Fibroblast of pulmonary artery (primary cell): ENCODE measurements around the gene RGMB.
"Not testable (repeated sequence)": the region's sequence is repeated elsewhere in the genome, so short reads cannot be mapped to it uniquely, and the experiment has no call there.

Experiments used
- DNase-seq: peaks from one replicate; pipeline ENCODE4 v3.0.0-alpha.2; 2010; ENCODE audit warnings: low read depth
- H3K4me3 ChIP-seq: replicated peaks from 2 replicates; pipeline ENCODE4 v1.5.1; 2011; ENCODE audit warnings: low read depth, mild to moderate bottlenecking, control low read depth, low read length, moderate library complexity
- TF ChIP-seq, protein P1 (sequence below): IDR thresholded peaks from 2 replicates; pipeline ENCODE4 v1.5.1; 2011; ENCODE audit warnings: mild to moderate bottlenecking, control low read depth, low read length, inconsistent platforms; ENCODE audit errors: missing control alignments

The RGMB gene, protein sequence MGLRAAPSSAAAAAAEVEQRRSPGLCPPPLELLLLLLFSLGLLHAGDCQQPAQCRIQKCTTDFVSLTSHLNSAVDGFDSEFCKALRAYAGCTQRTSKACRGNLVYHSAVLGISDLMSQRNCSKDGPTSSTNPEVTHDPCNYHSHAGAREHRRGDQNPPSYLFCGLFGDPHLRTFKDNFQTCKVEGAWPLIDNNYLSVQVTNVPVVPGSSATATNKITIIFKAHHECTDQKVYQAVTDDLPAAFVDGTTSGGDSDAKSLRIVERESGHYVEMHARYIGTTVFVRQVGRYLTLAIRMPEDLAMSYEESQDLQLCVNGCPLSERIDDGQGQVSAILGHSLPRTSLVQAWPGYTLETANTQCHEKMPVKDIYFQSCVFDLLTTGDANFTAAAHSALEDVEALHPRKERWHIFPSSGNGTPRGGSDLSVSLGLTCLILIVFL

DNA sequence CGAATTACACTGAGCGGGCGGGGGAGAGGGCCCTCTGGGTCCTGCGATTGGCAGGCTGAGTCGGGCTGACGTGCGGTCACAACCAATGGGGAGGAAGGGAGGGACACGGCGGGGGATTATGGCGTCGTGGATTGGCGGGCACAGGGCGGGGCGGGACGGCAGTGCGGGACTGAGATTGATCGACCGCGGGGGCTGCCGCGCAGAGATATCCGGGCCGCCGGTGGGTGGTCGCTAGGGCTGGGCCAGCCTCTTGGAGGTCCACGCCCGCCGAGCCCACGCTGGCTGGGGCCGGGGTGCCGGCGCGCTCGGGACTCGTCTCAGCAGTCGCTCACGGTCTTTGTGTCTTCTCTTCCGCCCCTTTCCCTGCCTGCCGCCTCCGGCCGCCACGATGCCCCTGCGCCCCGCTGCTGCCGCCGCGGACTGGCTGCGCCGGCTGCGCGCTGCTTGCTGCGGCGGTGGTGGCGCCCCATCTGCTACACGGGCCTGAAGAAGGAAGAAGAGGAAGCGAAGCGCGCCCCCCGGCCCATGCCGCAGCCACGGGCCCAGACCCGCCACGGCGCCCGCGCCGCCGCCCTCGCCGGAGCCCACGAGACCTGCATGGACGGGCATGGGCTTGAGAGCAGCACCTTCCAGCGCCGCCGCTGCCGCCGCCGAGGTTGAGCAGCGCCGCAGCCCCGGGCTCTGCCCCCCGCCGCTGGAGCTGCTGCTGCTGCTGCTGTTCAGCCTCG is at the start of gene RGMB:
Gene RGMB, plus strand, starts transcription at position 200 of the 728 bp plus-strand sequence. Its CDS starts 408 bp downstream, at position 608.
- H3K4me3 ChIP-seq: peak within 1 kb of the TSS; percentile 81
- TF ChIP-seq, protein P1, sequence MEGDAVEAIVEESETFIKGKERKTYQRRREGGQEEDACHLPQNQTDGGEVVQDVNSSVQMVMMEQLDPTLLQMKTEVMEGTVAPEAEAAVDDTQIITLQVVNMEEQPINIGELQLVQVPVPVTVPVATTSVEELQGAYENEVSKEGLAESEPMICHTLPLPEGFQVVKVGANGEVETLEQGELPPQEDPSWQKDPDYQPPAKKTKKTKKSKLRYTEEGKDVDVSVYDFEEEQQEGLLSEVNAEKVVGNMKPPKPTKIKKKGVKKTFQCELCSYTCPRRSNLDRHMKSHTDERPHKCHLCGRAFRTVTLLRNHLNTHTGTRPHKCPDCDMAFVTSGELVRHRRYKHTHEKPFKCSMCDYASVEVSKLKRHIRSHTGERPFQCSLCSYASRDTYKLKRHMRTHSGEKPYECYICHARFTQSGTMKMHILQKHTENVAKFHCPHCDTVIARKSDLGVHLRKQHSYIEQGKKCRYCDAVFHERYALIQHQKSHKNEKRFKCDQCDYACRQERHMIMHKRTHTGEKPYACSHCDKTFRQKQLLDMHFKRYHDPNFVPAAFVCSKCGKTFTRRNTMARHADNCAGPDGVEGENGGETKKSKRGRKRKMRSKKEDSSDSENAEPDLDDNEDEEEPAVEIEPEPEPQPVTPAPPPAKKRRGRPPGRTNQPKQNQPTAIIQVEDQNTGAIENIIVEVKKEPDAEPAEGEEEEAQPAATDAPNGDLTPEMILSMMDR: no peak
- DNase-seq: peak; percentile 99

DNA sequence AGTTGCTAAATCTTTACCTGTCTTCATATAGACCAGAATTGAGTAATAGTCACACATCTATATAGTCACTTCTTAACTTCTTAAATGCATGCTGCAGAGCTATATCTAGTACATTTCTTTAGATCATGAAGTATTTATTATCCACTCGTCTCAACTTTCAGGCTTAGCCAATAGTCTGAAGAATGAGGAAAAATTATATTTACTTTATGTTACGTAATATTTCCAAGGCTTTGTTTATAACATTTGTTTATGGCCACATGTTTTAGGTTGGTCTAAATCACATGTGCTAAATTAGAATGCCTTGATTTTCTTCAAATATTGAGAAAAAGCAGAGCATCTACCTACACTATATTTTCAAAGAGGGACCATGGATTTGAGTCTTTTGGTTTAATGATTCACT is 47.2 kb upstream of the RGMB start:
- DNase-seq: no peak
- TF ChIP-seq, protein P1: no peak
- no peak overlapping the region for H3K4me3 ChIP-seq

DNA sequence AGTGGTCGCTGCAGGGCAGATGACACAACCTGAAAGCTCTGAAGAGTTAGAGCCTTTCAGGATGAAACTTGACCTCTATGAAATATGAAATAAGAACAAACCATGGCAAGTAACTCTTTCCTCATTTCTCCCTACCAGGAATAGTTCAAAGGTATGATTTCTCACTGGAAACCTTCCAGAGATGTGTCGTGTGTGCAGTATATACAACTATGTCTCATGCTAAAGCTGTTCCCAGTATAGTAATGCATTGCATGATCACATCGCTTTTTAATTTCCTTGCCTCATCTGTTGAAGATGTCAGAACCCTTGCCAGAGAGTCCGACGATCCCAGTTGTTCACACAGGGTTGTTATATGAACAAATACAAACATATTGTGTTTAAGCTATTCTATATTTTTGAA is 45.8 kb upstream of the RGMB start:
- no peak overlapping the region for H3K4me3 ChIP-seq
- no peak for DNase-seq
- TF ChIP-seq, protein P1: no peak

DNA sequence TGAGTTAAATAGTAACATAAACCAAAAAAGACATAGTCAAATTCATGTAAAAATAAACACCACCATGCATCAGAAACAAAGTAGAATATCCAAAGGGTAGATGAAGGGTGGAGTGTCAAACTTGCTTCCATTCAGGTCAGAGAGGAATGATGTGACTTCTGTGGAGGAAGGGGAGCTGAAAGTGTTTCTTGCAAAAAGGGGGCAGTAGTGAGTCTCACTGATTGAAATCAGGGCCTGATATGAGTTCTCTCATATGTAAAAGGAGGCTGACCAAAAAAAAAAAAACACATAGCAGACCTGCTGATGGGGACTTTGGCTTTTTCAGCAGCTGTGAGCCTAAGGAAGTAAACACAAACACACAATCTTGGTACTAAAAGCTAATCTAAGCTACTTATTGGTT is 38.8 kb upstream of the RGMB start:
- TF ChIP-seq, protein P1: no peak
- no peak overlapping the region for H3K4me3 ChIP-seq
- DNase-seq: no peak

DNA sequence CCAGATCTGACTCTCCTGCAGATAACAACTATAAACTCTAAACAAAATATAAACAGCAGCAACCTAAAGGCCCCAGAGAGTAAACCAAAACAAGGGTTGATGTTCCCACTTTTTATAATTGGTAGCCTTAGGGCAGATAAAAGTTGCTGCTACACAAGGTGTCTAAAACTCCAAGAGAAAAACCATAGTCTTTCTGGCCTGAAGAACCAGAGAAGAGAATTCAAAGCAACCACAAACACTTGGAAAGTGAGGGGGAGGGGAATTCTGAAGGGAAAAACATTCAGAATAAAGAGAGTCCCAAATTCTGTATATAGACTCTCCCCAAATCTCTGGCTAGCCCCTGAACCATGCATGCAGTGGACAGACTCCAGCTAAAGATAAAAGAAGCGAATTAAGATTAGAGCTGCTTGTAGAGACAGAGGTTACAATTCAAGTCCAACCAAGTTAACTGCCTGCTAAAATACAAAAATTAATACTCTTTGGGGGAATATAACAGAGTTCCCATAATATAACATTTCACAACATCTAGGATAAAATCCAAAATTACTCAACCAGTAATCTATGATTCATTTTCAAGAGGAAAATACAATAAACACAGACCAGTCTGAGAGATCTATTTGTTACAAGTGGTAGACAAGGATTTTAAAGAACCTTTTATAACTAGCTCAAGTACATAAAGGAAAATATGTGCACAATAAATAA is 37.5 kb upstream of the RGMB start:
- H3K4me3 ChIP-seq: no peak overlapping the region
- DNase-seq: peak; percentile 79
- TF ChIP-seq, protein P1: no peak

DNA sequence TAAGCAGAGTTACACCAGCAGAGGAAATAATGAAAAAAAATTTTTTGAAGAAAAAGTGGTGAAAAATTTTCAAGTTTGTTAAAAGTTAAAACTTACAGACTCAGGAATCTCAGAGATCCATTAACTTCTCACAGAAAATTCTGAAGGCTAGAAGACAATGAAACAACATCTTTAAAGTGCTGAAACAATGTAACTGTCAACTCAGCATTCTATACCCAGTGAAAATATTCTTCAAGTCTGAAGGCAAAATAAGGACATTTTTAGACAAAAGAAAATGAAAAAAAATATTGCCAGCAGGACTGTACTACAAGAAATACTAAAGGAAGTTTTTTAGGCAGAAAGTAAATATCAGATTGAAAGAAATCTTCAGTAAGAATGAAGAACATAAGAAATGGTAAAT is 36.7 kb upstream of the RGMB start:
- no peak overlapping the region for H3K4me3 ChIP-seq
- no peak for DNase-seq
- TF ChIP-seq, protein P1: no peak

DNA sequence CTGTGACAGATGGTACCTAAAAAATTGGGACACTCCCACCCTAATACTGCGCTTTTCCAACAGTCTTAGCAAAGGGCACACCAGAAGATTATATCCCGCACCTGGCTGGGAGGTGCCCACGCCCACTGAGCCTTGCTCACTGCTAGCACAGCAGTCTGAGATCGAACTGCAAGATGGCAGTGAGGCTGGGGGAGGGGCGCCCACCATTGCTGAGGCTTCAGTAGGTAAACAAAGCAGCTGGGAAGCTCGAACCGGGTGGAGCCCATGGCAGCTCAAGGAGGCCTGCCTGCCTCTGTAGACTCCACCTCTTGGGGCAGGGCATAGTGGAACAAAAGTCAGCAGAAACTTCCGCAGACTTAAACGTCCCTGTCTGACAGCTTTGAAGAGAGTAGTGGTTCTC is 36.0 kb upstream of the RGMB start:
- H3K4me3 ChIP-seq, DNase-seq: not testable (repeated sequence)

DNA sequence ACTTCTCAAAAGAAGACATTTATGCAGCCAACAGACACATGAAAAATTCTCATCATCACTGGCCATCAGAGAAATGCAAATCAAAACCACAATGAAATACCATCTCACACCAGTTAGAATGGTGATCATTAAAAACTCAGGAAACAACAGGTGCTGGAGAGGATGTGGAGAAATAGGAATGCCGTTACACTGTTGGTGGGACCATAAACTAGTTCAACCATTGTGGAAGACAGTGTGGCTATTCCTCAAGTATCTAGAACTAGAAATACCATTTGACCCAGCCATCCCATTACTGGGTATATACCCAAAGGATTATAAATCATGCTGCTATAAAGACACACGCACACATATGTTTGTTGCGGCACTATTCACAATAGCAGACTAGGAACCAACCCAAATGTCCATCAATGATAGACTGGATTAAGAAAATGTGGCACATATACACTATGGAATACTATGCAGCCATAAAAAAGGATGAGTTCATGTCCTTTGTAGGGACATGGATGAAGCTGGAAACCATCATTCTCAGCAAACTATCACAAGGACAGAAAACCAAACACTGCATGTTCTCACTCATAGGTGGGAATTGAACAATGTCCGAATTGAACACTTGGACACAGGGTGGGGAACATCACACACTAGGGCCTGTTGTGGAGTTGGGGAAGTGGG is 34.8 kb upstream of the RGMB start:
- DNase-seq, H3K4me3 ChIP-seq: not testable (repeated sequence)
